Measurements from ENCODE around the gene COL4A1. TPM values are rescaled to one million over a fixed set of nuclear protein-coding genes. Genes with fewer than 3 reads are reported as not detected.

Gene COL4A1
- total RNA-seq, 2 experiments from 2014 or later: not detected

- intact Hi-C loops (cut with micrococcal nuclease): no loop called here
- H3K4me1 Mint-ChIP-seq (ENCODE audit: low read depth): no peaks in the 10 kb centered on the region
- H3K9me3 Mint-ChIP-seq: no peaks in the 10 kb centered on the region
- ChIA-PET CTCF (interaction anchor here (0.9 to 5.4 kb wide), 2 partner anchors 186 to 187 kb away, joined by 3 to 54 read pairs; no protein-coding TSS in a partner anchor), POLR2A (no interaction called here)
- H3K4me3 Mint-ChIP-seq: no peak overlapping the region
- no peaks in the 10 kb centered on the region for H3K36me3 Mint-ChIP-seq
- DNase-seq: no peak
- peaks cover 14% of the 10 kb centered on the region for H3K27me3 Mint-ChIP-seq
- no peak overlapping the region for H3K27ac Mint-ChIP-seq
Observed at GRCh38 chr13:110225003-110225402, 82.0 kb downstream of the COL4A1 start.

- H3K27ac Mint-ChIP-seq: no peak overlapping the region
- H3K27me3 Mint-ChIP-seq: peaks cover 11% of the 10 kb centered on the region
- no peak for DNase-seq
- intact Hi-C loops (cut with micrococcal nuclease): loop anchor here (5.0 kb wide), 1 partner anchor 593 kb away; no protein-coding TSS in a partner anchor
- H3K36me3 Mint-ChIP-seq: no peaks in the 10 kb centered on the region
- ChIA-PET CTCF (interaction anchor here (3.5 to 5.4 kb wide), 2 partner anchors 186 to 193 kb away, joined by 13 to 54 read pairs; no protein-coding TSS in a partner anchor), POLR2A (no interaction called here)
- H3K4me3 Mint-ChIP-seq: no peak overlapping the region
- H3K9me3 Mint-ChIP-seq: no peaks in the 10 kb centered on the region
- H3K4me1 Mint-ChIP-seq (ENCODE audit: low read depth): no peaks in the 10 kb centered on the region
Observed at GRCh38 chr13:110224519-110224918, 82.4 kb downstream of the COL4A1 start.

- POLR2A ChIA-PET: no interaction called here
- Mint-ChIP-seq H3K4me1 (ENCODE audit: low read depth) (no peaks in the 10 kb centered on the region), H3K36me3 (no peaks in the 10 kb centered on the region), H3K9me3 (no peaks in the 10 kb centered on the region), H3K27ac (no peak overlapping the region), H3K4me3 (no peak overlapping the region), H3K27me3 (peaks cover 18% of the 10 kb centered on the region)
- CTCF ChIA-PET: interaction anchor here (0.6 to 5.4 kb wide), 10 partner anchors 11 to 1107 kb away, joined by 3 to 54 read pairs (median 4); no protein-coding TSS in a partner anchor
- intact Hi-C loops (cut with micrococcal nuclease): loop anchor here (1.0 to 5.0 kb wide), 2 partner anchors 191 to 596 kb away; no protein-coding TSS in a partner anchor
- no peak for DNase-seq
Observed at GRCh38 chr13:110221406-110222117, 85.4 kb downstream of the COL4A1 start.

GRCh38 chr13:110220471-110220870 lies 86.5 kb downstream of the COL4A1 start:
- Mint-ChIP-seq H3K4me3 (no peak overlapping the region), H3K36me3 (no peaks in the 10 kb centered on the region), H3K27ac (no peak overlapping the region), H3K27me3 (peaks cover 17% of the 10 kb centered on the region), H3K4me1 (ENCODE audit: low read depth) (no peaks in the 10 kb centered on the region), H3K9me3 (no peaks in the 10 kb centered on the region)
- CTCF ChIA-PET: interaction anchor here (0.6 to 5.4 kb wide), 4 partner anchors 17 to 1106 kb away, joined by 4 to 54 read pairs (median 6); no protein-coding TSS in a partner anchor
- DNase-seq: no peak
- POLR2A ChIA-PET: no interaction called here
- intact Hi-C loops (cut with micrococcal nuclease): loop anchor here (5.0 kb wide), 1 partner anchor 597 kb away; no protein-coding TSS in a partner anchor

GRCh38 chr13:110218581-110219201 lies 88.3 kb downstream of the COL4A1 start:
- H3K36me3 Mint-ChIP-seq: no peaks in the 10 kb centered on the region
- POLR2A ChIA-PET: no interaction called here

GRCh38 chr13:110217811-110218210 lies 89.1 kb downstream of the COL4A1 start:
- Mint-ChIP-seq H3K9me3 (no peaks in the 10 kb centered on the region), H3K4me3 (no peak overlapping the region), H3K4me1 (ENCODE audit: low read depth) (no peaks in the 10 kb centered on the region), H3K36me3 (no peaks in the 10 kb centered on the region), H3K27ac (no peak overlapping the region), H3K27me3 (peaks cover 17% of the 10 kb centered on the region)
- CTCF ChIA-PET: interaction anchor here (2.1 kb wide), 1 partner anchor 194 kb away, joined by 11 read pairs; no protein-coding TSS in a partner anchor
- DNase-seq: no peak
- POLR2A ChIA-PET: no interaction called here
- intact Hi-C loops (cut with micrococcal nuclease): no loop called here

More at GRCh38 chr13:110218581-110219201, 88.3 kb downstream of the COL4A1 start:
- Mint-ChIP-seq H3K4me3 (no peak overlapping the region), H3K9me3 (no peaks in the 10 kb centered on the region), H3K4me1 (ENCODE audit: low read depth) (no peaks in the 10 kb centered on the region), H3K27me3 (peaks cover 17% of the 10 kb centered on the region), H3K27ac (no peak overlapping the region)
- intact Hi-C loops (cut with micrococcal nuclease): no loop called here
- no peak for DNase-seq
- CTCF ChIA-PET: no interaction called here

- no peak overlapping the region for H3K4me3 Mint-ChIP-seq
- intact Hi-C loops (cut with micrococcal nuclease): no loop called here
- no peaks in the 10 kb centered on the region for H3K9me3 Mint-ChIP-seq
- H3K27me3 Mint-ChIP-seq: peaks cover 16% of the 10 kb centered on the region
- ChIA-PET POLR2A (no interaction called here), CTCF (interaction anchor here (2.1 kb wide), 1 partner anchor 194 kb away, joined by 11 read pairs; no protein-coding TSS in a partner anchor)
- no peaks in the 10 kb centered on the region for H3K36me3 Mint-ChIP-seq
- H3K4me1 Mint-ChIP-seq (ENCODE audit: low read depth): no peaks in the 10 kb centered on the region
- H3K27ac Mint-ChIP-seq: no peak overlapping the region
- no peak for DNase-seq
Observed at GRCh38 chr13:110217085-110217484, 89.9 kb downstream of the COL4A1 start.

GRCh38 chr13:110216398-110217041 lies 90.4 kb downstream of the COL4A1 start:
- no peaks in the 10 kb centered on the region for H3K9me3 Mint-ChIP-seq
- CTCF ChIA-PET: interaction anchor here (2.1 kb wide), 1 partner anchor 195 kb away, joined by 11 read pairs; no protein-coding TSS in a partner anchor
- no peaks in the 10 kb centered on the region for H3K36me3 Mint-ChIP-seq
- H3K4me3 Mint-ChIP-seq: no peak overlapping the region
- intact Hi-C loops (cut with micrococcal nuclease): no loop called here
- DNase-seq: no peak
- H3K27ac Mint-ChIP-seq: no peak overlapping the region
- POLR2A ChIA-PET: no interaction called here
- peaks cover 11% of the 10 kb centered on the region for H3K27me3 Mint-ChIP-seq
- H3K4me1 Mint-ChIP-seq (ENCODE audit: low read depth): no peaks in the 10 kb centered on the region

GRCh38 chr13:110216006-110216397 lies 91.0 kb downstream of the COL4A1 start:
- no peaks in the 10 kb centered on the region for H3K4me1 Mint-ChIP-seq (ENCODE audit: low read depth)
- ChIA-PET CTCF (no interaction called here), POLR2A (no interaction called here)
- H3K9me3 Mint-ChIP-seq: no peaks in the 10 kb centered on the region
- no peak overlapping the region for H3K4me3 Mint-ChIP-seq
- intact Hi-C loops (cut with micrococcal nuclease): no loop called here
- peaks cover 12% of the 10 kb centered on the region for H3K27me3 Mint-ChIP-seq
- no peaks in the 10 kb centered on the region for H3K36me3 Mint-ChIP-seq
- no peak for DNase-seq
- H3K27ac Mint-ChIP-seq: no peak overlapping the region

- CTCF ChIA-PET: no interaction called here
- POLR2A ChIA-PET: no interaction called here
- DNase-seq: no peak
- Mint-ChIP-seq H3K27me3 (peaks cover 14% of the 10 kb centered on the region), H3K27ac (no peak overlapping the region), H3K4me3 (no peak overlapping the region), H3K9me3 (no peaks in the 10 kb centered on the region), H3K4me1 (ENCODE audit: low read depth) (no peaks in the 10 kb centered on the region), H3K36me3 (no peaks in the 10 kb centered on the region)
- intact Hi-C loops (cut with micrococcal nuclease): no loop called here
Observed at GRCh38 chr13:110215606-110216005, 91.4 kb downstream of the COL4A1 start.

GRCh38 chr13:110214637-110215036 lies 92.3 kb downstream of the COL4A1 start:
- H3K27me3 Mint-ChIP-seq: peaks cover 14% of the 10 kb centered on the region
- H3K4me3 Mint-ChIP-seq: no peak overlapping the region
- ChIA-PET CTCF (no interaction called here), POLR2A (no interaction called here)
- H3K9me3 Mint-ChIP-seq: no peaks in the 10 kb centered on the region
- no peak for DNase-seq
- no peaks in the 10 kb centered on the region for H3K4me1 Mint-ChIP-seq (ENCODE audit: low read depth)
- H3K27ac Mint-ChIP-seq: no peak overlapping the region
- intact Hi-C loops (cut with micrococcal nuclease): no loop called here
- no peaks in the 10 kb centered on the region for H3K36me3 Mint-ChIP-seq

- Mint-ChIP-seq H3K36me3 (no peaks in the 10 kb centered on the region), H3K27me3 (peaks cover 14% of the 10 kb centered on the region), H3K4me1 (ENCODE audit: low read depth) (no peaks in the 10 kb centered on the region), H3K9me3 (no peaks in the 10 kb centered on the region), H3K4me3 (no peak overlapping the region), H3K27ac (no peak overlapping the region)
- ChIA-PET CTCF (no interaction called here), POLR2A (no interaction called here)
- intact Hi-C loops (cut with micrococcal nuclease): no loop called here
- DNase-seq: no peak
Observed at GRCh38 chr13:110213461-110214074, 93.4 kb downstream of the COL4A1 start.
